ENCODE results near the gene CUTA. TPM values are rescaled to one million over a fixed set of nuclear protein-coding genes. Genes with fewer than 3 reads are reported as not detected.
A peak's percentile ranks its signal among the peaks of the same experiment; 100 is the strongest.

Gene CUTA
- total RNA-seq, 4 donors from 2014 or later, result 69.9 to 119 (median 93.2) TPM

- in situ Hi-C loops (cut with MboI; ENCODE audit: low sequenced_read_pairs in 4 of 4), result no loop called here
- TF ChIP-seq, protein P1, sequence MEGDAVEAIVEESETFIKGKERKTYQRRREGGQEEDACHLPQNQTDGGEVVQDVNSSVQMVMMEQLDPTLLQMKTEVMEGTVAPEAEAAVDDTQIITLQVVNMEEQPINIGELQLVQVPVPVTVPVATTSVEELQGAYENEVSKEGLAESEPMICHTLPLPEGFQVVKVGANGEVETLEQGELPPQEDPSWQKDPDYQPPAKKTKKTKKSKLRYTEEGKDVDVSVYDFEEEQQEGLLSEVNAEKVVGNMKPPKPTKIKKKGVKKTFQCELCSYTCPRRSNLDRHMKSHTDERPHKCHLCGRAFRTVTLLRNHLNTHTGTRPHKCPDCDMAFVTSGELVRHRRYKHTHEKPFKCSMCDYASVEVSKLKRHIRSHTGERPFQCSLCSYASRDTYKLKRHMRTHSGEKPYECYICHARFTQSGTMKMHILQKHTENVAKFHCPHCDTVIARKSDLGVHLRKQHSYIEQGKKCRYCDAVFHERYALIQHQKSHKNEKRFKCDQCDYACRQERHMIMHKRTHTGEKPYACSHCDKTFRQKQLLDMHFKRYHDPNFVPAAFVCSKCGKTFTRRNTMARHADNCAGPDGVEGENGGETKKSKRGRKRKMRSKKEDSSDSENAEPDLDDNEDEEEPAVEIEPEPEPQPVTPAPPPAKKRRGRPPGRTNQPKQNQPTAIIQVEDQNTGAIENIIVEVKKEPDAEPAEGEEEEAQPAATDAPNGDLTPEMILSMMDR (IDR thresholded peaks at IDR 0.05 in 4 of 5, conservative IDR thresholded peaks at IDR 0.05 in 1 of 5), result no peak
- TF ChIP-seq POLR2A (IDR thresholded peaks at IDR 0.05), result no peak
- DNase-seq (no peak), ATAC-seq (no peak)
- Histone ChIP-seq H3K4me3 (no peak overlapping the region), H3K27ac (no peak overlapping the region), H3K27me3 (no peaks in the 10 kb centered on the region), H3K36me3 (peaks cover 0 to 16% of the 10 kb centered on the region in 2 donors), H3K4me1 (peaks cover 7 to 11% of the 10 kb centered on the region in 2 donors), H3K9me3 (no peaks in the 10 kb centered on the region)
- intact Hi-C loops (cut with DNase I; ENCODE audit: low total_unique reads), result loop anchor here (10.0 kb wide), 1 partner anchor 116 kb away; no protein-coding TSS in a partner anchor
Observed at GRCh38 chr6:33458676-33459075, 40.8 kb upstream of the CUTA start.

DNA sequence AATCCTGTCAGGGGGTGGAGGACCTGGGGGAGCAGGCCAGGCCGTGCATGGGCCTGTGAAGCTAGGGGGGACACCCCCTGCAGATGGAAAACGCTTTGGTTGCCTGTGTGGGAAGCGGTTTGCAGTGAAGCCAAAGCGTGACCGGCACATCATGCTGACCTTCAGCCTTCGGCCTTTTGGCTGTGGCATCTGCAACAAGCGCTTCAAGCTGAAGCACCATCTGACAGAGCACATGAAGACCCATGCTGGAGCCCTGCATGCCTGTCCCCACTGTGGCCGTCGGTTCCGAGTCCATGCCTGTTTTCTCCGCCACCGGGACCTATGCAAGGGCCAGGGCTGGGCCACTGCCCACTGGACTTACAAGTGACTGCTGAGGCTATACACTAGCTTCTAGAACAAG lies 38.2 kb upstream of the CUTA start:
- Histone ChIP-seq H3K36me3 (peaks cover 0 to 16% of the 10 kb centered on the region in 2 donors), H3K27me3 (no peaks in the 10 kb centered on the region), H3K27ac (no peak overlapping the region), H3K4me3 (no peak overlapping the region), H3K9me3 (no peaks in the 10 kb centered on the region), H3K4me1 (peaks cover 10 to 18% of the 10 kb centered on the region in 2 donors)
- intact Hi-C loops (cut with DNase I; ENCODE audit: low total_unique reads), result loop anchor here (10.0 kb wide), 1 partner anchor 119 kb away; no protein-coding TSS in a partner anchor
- in situ Hi-C loops (cut with MboI; ENCODE audit: low sequenced_read_pairs in 4 of 4), result no loop called here
- TF ChIP-seq, protein P1 (IDR thresholded peaks at IDR 0.05 in 4 of 5, conservative IDR thresholded peaks at IDR 0.05 in 1 of 5), result no peak
- TF ChIP-seq POLR2A (IDR thresholded peaks at IDR 0.05), result no peak
- no peak for DNase-seq
- ATAC-seq, result no peak

GRCh38 chr6:33455051-33455450 lies 37.1 kb upstream of the CUTA start:
- intact Hi-C loops (cut with DNase I; ENCODE audit: low total_unique reads), result loop anchor here (10.0 kb wide), 1 partner anchor 120 kb away; no protein-coding TSS in a partner anchor

DNA sequence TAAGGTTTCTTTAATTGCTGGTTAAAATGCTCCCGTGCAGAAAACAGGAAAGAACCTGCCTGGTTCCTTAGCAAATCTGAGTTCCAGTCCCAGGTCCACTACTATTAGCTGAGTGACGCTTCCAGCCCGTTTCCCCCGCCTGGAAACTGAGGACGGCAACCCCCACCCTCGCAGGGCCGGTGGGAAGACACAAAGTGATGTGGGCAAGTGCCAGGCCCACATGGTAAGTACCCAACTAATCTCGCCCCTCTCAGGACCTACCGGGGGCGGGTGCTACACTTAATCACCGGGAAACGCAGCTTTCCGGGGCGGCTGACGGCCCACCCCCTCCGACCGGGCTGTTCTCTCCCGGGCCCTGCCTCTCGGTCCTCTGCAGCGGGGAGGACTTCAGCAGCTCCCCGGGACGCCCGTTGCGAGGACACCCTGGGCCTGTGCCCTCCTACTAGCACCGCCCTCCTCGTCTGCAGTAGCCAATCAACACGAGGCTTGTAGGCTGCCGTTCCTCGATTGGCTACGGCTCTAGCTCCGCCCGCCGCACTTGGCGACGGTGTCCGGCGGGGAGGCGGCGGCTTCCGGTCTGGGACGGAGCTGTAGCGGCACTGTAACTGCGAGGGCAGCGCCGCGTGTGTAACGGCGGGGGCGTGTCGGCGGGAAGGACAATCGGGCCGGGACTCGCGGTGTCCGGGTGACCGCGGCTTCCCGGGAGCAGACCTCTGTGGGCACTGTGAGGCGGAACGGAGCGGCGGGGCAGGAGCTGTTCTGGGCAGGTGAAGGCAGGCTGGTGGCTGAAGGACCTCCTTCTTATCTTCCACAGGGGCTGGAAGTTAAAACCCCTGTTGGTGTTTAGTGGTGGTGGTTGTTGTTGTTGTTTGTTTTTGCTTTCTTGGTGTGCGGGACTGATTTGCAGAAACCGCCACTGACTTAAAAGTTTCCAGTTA lies 36.4 kb upstream of the CUTA start, which contains the start of gene ZBTB9:
ZBTB9 (plus strand) TSS at position 568 of the 938 bp plus-strand sequence. CDS start 525 bp downstream, outside the sequence.
- ATAC-seq, result peak; percentile 99
- intact Hi-C loops (cut with DNase I; ENCODE audit: low total_unique reads) (loop anchor here (1.0 to 10.0 kb wide), 2 partner anchors 63 to 121 kb away; partner anchors contain the start of gene KIFC1), in situ Hi-C loops (cut with MboI; ENCODE audit: low sequenced_read_pairs in 4 of 4) (no loop called here)

More at GRCh38 chr6:33455051-33455450, 37.1 kb upstream of the CUTA start:
- Histone ChIP-seq H3K4me3 (peak overlapping the region; percentile 70 to 87 (median 86)), H3K27me3 (no peaks in the 10 kb centered on the region), H3K27ac (peak overlapping the region; percentile 80 to 87 (median 84)), H3K9me3 (no peaks in the 10 kb centered on the region), H3K4me1 (peaks cover 10 to 18% of the 10 kb centered on the region in 2 donors), H3K36me3 (peaks cover 0 to 16% of the 10 kb centered on the region in 2 donors)
- no peak for ATAC-seq
- TF ChIP-seq POLR2A (IDR thresholded peaks at IDR 0.05), result no peak
- TF ChIP-seq, protein P1 (IDR thresholded peaks at IDR 0.05 in 4 of 5, conservative IDR thresholded peaks at IDR 0.05 in 1 of 5), result no peak
- in situ Hi-C loops (cut with MboI; ENCODE audit: low sequenced_read_pairs in 4 of 4), result no loop called here
- DNase-seq, result no peak

More for the DNA sequence above, 36.4 kb upstream of the CUTA start, which contains the start of gene ZBTB9:
- no peaks in the 10 kb centered on the region for H3K9me3 ChIP-seq
- no peaks in the 10 kb centered on the region for H3K27me3 ChIP-seq
- H3K27ac ChIP-seq, result peak within 1 kb of the TSS; percentile 80 to 87 (median 84)
- peaks cover 0 to 16% of the 10 kb centered on the region in 2 donors for H3K36me3 ChIP-seq
- H3K4me3 ChIP-seq, result peak within 1 kb of the TSS; percentile 70 to 87 (median 86)
- TF ChIP-seq POLR2A (IDR thresholded peaks at IDR 0.05), result peak; percentile 69 to 86
- TF ChIP-seq, protein P1 (IDR thresholded peaks at IDR 0.05 in 4 of 5, conservative IDR thresholded peaks at IDR 0.05 in 1 of 5), result peak in 1 of 5 experiments; percentile 8
- DNase-seq, result peak; percentile 97
- peaks cover 10 to 18% of the 10 kb centered on the region in 2 donors for H3K4me1 ChIP-seq

Data from gastrocnemius medialis (tissue), 4 donors.